ENCODE data around the gene COL19A1.

Gene COL19A1

DNA sequence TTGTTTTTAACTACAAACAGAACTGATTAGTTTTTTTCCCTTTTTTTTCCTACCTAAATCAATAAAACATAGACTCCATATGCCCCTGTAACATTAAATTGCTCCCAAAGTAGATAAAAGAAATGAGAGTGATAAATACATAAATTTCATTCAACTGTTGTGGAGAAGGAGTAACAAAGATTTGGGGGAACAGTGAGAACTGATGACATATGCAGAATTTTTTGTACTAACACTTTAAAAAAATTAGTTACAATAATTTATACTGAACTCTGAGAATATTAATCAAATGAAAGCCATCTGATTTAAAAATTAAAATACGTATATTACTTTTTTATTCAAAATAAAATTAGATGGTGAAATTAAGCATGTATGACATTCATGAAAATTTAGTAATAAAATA, 195.7 kb downstream of the COL19A1 start:
- no peak for DNase-seq

DNA sequence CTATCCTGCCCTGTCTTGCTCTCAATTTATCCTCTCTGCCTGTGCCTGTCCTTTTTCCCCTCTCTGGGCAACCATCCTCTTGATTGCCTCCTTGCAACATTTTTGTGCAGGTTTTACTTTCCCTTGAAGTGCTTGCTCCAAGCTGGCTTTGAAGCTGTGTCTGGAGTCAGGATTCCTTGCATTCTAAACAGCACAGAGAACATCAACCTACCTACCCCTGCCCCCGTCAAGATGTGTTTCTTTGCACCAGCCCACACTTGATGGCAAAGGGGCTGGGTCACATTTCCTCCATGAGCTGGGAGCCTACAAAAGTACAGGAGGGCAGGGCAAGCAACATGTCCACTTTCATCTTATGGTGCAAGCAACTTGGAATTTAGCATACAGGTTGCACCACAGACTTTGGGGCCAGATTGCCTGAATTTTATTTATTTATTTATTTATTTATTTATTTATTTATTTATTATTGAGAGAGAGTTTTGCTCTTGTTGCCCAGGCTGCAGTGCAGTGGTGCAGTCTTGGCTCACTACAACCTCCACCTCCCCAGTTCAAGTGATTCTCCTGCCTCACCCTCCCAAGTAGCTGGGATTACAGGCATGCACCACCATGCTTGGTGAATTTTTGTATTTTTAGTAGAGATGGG, 206.3 kb downstream of the COL19A1 start:
- no peak for DNase-seq

GRCh38 chr6:70073637-70074036, 207.3 kb downstream of the COL19A1 start:
- DNase-seq = no peak

DNA sequence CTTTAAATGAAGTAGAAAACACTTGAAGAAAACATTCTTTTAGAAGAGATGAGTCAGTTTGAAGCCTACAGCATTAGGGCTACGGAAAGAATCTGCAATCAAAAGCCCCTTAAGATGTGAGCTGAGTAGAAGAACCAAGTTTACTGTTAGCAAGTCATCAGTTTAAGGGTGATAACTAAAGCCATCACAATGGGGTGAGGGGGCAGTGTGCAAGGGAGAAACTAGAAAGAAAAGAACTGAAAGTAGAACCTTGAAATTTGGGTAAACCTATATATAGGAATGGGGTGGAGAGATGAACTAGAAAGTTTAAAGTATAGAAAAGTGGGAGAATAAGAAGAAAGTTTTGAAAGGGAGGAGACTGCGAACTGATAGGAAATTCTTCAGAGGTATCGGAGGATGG, 212.9 kb downstream of the COL19A1 start:
- no peak for DNase-seq

GRCh38 chr6:70080443-70081070, 214.2 kb downstream of the COL19A1 start:
- DNase-seq = no peak

DNA sequence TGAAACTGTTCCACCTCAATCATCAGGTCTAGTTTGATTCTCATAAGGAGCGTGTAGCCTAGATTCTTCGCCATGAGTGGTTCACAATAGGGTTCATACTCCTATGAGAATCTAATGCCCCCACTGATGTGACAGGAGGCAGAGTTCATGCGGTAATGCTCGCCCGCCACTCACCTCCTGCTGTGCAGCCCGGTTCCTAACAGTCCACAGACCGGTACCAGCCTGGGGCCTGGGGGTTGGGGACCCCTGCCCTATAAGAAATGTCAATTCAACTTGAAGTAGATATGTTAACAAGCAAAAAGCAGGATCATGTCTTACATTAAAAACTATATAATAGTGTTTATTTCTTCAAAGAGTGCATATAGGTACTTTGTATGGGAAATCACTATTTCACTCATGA, 216.5 kb downstream of the COL19A1 start:
- DNase-seq = no peak

DNA sequence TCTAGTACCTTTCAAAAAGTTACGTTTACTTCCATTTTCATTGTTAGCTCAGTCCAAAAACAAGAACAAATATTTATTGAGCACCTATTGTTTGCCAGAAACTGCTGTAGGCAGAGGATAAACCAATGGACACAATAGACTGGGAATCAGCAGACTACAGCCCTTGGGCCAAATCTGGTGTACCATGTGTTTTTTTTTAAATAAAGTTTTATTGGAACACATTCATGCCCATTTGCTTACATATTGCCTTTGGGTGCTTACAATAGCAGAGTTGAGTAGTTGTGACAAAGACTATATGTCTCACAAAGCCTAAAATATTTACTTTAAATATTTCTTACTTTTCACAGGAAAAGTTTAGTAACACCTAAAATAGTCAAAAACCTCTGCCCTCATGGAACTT, 220.4 kb downstream of the COL19A1 start:
- no peak for DNase-seq

GRCh38 chr6:70094156-70094555, 227.8 kb downstream of the COL19A1 start:
- no peak for DNase-seq

DNA sequence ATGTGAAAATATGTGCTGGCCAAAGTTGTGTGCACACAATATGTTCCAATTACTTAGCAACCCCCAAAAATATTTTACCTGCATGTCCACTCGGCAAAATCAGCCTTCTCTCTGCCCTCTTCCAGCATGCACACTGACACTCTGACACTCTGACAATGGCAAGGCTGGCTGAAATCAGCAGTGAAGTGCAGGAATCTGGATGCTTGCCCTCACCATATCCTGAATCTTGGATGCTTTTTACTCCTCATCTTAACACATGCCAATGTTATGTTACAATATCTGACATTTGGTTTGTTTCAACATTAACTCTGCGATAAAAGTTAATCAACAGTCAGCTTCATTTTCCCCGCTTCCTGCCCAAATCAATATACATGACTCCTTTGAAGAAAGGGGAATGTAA, 233.4 kb downstream of the COL19A1 start:
- DNase-seq = no peak

DNA sequence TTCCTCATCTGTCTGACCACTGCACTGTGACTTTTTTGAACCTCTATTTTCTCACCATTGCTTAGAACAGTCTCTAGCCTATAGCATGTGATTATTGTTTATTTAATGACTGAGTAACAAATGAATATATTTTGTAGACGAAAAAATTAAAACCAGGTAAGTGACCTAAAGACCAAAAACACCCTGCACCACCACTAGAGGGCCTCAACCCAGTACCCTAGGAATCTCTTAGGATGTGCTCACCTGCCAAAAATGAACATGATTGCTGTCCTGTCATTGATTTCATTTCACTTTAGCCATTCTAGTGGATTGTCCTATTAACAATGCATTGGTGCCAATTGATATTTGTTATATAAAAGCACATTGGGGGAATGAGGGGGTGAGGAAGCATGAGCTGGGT, 237.4 kb downstream of the COL19A1 start:
- DNase-seq = no peak

GRCh38 chr6:70107852-70108629, 241.7 kb downstream of the COL19A1 start:
- DNase-seq = peak; percentile 49

- DNase-seq = peak; percentile 26
Observed at GRCh38 chr6:70110126-70111022, 244.0 kb downstream of the COL19A1 start.

DNA sequence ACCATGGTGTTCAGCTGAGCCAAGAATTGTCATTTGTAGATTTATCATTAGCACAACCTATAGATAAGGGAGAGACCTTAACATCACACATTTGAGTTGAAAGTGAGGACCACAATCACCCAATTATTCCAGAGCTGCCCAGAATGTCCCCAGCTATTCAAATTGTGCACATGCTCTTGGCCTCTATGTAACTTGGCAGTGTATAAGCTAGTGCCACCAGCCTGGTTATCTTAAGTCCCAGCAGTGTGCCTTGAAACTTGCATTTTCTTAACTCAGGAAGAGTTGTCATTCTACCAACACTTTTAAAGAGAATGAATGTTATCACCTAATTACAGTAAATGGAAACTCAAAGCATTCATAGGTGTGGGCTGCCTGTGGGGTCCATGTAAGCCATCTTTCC, 245.4 kb downstream of the COL19A1 start:
- no peak for DNase-seq

GRCh38 chr6:70112716-70113115, 246.4 kb downstream of the COL19A1 start:
- DNase-seq = no peak

GRCh38 chr6:70113171-70113570, 246.8 kb downstream of the COL19A1 start:
- no peak for DNase-seq

DNA sequence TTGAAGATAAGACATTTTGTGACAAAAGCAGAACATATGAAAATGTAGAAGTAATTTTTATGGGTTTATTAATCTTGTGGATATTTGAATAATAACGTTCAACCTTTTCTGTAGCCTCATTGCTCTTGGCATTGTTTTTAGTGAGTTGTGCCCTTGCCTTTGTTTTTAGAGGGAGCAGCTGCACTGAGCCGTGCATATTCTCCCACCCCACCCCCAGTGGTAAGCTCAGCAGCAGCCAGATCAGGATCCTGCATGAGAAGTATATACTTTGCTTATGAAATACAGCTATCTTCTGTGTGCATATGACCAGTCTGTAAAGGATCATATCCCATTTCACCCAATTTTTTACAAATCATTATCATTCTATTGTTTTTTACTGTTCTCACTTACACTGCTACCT, 252.3 kb downstream of the COL19A1 start:
- no peak for DNase-seq

DNA sequence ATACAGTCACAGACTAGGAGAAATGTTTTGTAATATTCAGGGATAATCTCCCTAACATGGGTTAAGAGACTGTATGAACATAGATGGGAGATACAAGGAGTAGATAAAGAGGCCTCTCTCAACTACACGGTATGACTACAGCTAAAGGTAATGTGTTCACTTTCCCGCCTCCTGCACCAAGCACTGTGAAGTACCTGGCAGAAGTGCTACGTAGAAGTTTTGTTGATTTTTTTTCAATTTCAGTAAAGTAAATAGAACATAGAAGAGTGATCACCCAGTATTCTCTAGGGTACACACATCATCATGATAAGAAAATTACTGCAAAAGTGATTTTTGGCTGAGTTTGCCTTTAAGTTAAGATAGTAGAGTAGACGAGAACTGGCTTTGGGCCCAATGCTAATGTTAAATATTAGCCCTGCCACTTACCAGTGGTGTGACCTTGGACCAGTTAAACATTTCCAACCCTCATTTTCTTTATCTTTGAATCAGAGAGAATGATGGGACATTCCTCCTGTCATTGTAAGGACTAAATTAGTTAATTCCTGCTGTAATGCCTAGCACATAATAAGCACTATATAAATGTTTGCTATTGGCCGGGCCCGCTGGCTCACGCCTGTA, 253.0 kb downstream of the COL19A1 start:
- DNase-seq = no peak

DNA sequence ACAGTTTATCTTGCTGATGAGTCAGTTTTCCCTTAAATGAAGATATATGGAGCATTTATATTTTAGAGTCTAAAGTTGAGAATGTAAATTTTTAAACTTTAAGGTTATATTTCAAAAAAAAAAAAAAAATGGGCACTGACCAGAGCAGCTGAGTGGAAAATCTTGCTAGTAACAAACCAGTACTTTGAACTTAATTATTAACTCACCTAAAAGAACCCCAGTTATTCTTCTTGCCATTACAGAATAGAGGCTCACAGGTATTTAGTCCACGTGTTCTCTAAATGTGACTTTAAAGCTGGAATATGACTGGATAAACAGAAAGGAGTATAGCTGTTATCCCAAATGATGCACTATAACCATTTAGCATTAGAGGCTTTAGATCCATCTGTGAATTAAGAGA, 258.1 kb downstream of the COL19A1 start:
- no peak for DNase-seq

DNA sequence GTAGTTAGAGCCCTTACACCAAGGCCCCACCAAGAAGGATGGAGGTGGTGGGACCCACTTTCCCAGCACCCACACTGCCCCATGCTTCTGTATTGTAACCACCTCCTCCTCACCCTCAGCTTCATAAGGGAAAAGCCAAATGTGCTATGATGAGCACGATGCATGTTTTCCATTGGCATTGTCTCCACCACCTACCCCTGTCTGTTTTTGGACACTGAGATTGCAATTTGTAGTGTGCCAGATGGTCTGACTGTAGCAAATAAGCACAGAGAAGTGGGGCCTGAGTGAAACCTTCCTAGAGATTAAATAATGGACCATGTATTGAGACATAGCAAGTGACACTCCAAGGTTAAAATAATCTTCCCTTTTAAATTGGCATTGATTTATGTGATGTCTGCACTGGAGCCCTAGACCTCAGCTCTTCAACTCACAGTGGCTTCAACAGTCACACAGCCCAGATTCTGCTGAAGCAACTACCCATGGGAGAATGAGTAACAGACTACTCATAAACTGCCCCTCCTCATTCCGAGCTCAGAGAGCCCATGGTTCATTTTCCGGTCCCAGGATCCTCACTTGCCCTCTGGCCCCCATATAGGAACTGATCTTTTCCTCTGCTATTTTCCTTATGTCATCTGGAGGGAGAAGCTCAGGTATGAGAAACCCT, 258.7 kb downstream of the COL19A1 start:
- no peak for DNase-seq

GRCh38 chr6:70125602-70126001, 259.2 kb downstream of the COL19A1 start:
- DNase-seq = no peak

GRCh38 chr6:70129341-70129740, 263.0 kb downstream of the COL19A1 start:
- no peak for DNase-seq

- no peak for DNase-seq
Observed at GRCh38 chr6:70130865-70131264, 264.5 kb downstream of the COL19A1 start.
